Type B pancreatic cell (in vitro differentiated cells): ENCODE data around the gene TBC1D22B. TPM values are rescaled to one million over a fixed set of nuclear protein-coding genes. Genes with fewer than 3 reads are reported as not detected.

Experiments used
- DNase-seq: peaks from one replicate; pipeline ENCODE4 v3.0.0; 2021; ENCODE audit warnings: mixed read lengths; ENCODE audit not compliant: unreplicated experiment; ENCODE audit errors: extremely low spot score
- H3K27ac Mint-ChIP-seq: 2 replicates; pipeline ENCODE4 v1.8.0; 2021; ENCODE audit warnings: mild to moderate bottlenecking, mixed read lengths
- H3K27me3 Mint-ChIP-seq: 2 replicates; pipeline ENCODE4 v1.8.0; 2021; ENCODE audit warnings: mixed read lengths
- H3K36me3 Mint-ChIP-seq: 2 replicates; pipeline ENCODE4 v1.8.0; 2021; ENCODE audit warnings: mixed read lengths
- H3K4me1 Mint-ChIP-seq: one replicate; pipeline ENCODE4 v1.8.0; 2021; ENCODE audit warnings: mixed read lengths; ENCODE audit not compliant: unreplicated experiment
- H3K4me3 Mint-ChIP-seq: 2 replicates; pipeline ENCODE4 v1.8.0; 2021; ENCODE audit warnings: mild to moderate bottlenecking, mixed read lengths
- H3K9me3 Mint-ChIP-seq: 2 replicates; pipeline ENCODE4 v1.8.0; 2021; ENCODE audit warnings: mixed read lengths
- CTCF ChIP-seq: fragments of 200-600 bp; sonication (generic); conservative IDR thresholded peaks from 2 replicates; pipeline ENCODE4 v1.5.0; 2021; ENCODE audit warnings: antibody characterized with exemption, mild to moderate bottlenecking
- total RNA-seq: library from RNA; stranded (reverse); gene quantifications from 2 replicates; pipeline ENCODE4 v1.2.1, GENCODE V29; 2021; ENCODE audit warnings: low replicate concordance

TBC1D22B gene
- total RNA-seq, 1 donor from 2014 or later, result 13.6 TPM

- DNase-seq, result no peak
- H3K27ac Mint-ChIP-seq, result peak overlapping the region; percentile 35
- TF ChIP-seq CTCF, result no peak
- no peaks in the 10 kb centered on the region for H3K36me3 Mint-ChIP-seq
- no peaks in the 10 kb centered on the region for H3K9me3 Mint-ChIP-seq
- H3K4me1 Mint-ChIP-seq, result peaks cover 17% of the 10 kb centered on the region
- peak overlapping the region; percentile 96 for H3K4me3 Mint-ChIP-seq
- H3K27me3 Mint-ChIP-seq, result no peaks in the 10 kb centered on the region
These were observed 295 bp upstream of the TBC1D22B start for GRCh38 chr6:37257320-37257633.

GRCh38 chr6:37258405-37259105, 983 bp downstream of the TBC1D22B start:
- Mint-ChIP-seq H3K36me3 (peaks cover 4% of the 10 kb centered on the region), H3K9me3 (no peaks in the 10 kb centered on the region), H3K4me3 (peak overlapping the region; percentile 96), H3K4me1 (peaks cover 26% of the 10 kb centered on the region), H3K27me3 (no peaks in the 10 kb centered on the region), H3K27ac (peak overlapping the region; percentile 35)
- no peak for TF ChIP-seq CTCF
- no peak for DNase-seq

GRCh38 chr6:37259191-37259590, 1.6 kb downstream of the TBC1D22B start:
- TF ChIP-seq CTCF, result no peak
- Mint-ChIP-seq H3K4me1 (peaks cover 26% of the 10 kb centered on the region), H3K27ac (peak overlapping the region; percentile 6), H3K36me3 (peaks cover 4% of the 10 kb centered on the region), H3K9me3 (no peaks in the 10 kb centered on the region), H3K27me3 (no peaks in the 10 kb centered on the region), H3K4me3 (peak overlapping the region; percentile 79)
- DNase-seq, result no peak

GRCh38 chr6:37260040-37260439, 2.5 kb downstream of the TBC1D22B start:
- H3K9me3 Mint-ChIP-seq, result no peaks in the 10 kb centered on the region
- H3K4me3 Mint-ChIP-seq, result peak overlapping the region; percentile 53
- H3K27ac Mint-ChIP-seq, result no peak overlapping the region
- H3K36me3 Mint-ChIP-seq, result peaks cover 4% of the 10 kb centered on the region
- no peaks in the 10 kb centered on the region for H3K27me3 Mint-ChIP-seq
- TF ChIP-seq CTCF, result no peak
- no peak for DNase-seq
- H3K4me1 Mint-ChIP-seq, result peaks cover 34% of the 10 kb centered on the region

- H3K9me3 Mint-ChIP-seq, result no peaks in the 10 kb centered on the region
- H3K36me3 Mint-ChIP-seq, result peaks cover 4% of the 10 kb centered on the region
- H3K4me1 Mint-ChIP-seq, result peaks cover 38% of the 10 kb centered on the region
- H3K4me3 Mint-ChIP-seq, result no peak overlapping the region
- H3K27ac Mint-ChIP-seq, result no peak overlapping the region
- DNase-seq, result no peak
- no peaks in the 10 kb centered on the region for H3K27me3 Mint-ChIP-seq
- TF ChIP-seq CTCF, result no peak
These were observed 2.9 kb downstream of the TBC1D22B start for GRCh38 chr6:37260444-37260843.
